HG03575 (cell line): ENCODE results near the gene KRTDAP.

Experiments
- ATAC-seq: cut with Tn5 transposase; IDR thresholded peaks from one replicate; pipeline ENCODE4 v1.9.1; 2021; ENCODE audit not compliant: unreplicated experiment, insufficient number of reproducible peaks, low FRiP score; ENCODE audit errors: extremely low read depth

Gene KRTDAP

GRCh38 chr19:35460608-35461007 lies 29.7 kb downstream of the KRTDAP start:
- no peak for ATAC-seq

DNA sequence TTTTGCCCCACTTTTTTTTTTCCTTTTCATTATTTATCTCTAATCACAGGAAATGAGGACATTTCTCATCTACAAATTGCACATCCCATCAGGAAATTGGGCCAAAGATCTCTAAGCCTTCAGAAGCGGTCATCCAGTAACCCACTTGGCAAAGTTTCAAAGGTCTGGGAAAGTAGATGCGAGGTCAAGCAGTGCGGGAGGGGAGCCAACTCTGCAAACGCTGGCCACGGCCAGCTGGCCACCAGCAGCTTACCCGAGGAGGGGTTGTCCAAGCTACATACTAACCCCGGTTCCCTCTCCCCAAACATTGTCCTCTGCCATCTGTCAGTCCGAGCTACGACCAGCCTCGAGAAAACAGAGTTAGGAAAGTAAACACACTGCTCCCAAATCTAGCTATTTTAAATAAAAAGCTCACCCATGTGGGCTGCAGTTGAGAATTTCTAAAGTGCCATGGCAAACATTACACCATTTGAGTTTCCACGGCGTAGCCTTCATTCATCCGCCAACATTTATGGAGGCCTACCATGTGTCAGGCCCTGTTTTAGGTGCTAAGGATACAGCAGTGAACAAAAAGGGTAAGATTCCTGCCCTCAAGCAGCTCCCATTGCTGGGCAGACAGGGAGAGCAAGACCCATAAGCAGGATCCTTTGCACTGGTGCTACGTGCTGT lies 30.7 kb downstream of the KRTDAP start:
- ATAC-seq = no peak

DNA sequence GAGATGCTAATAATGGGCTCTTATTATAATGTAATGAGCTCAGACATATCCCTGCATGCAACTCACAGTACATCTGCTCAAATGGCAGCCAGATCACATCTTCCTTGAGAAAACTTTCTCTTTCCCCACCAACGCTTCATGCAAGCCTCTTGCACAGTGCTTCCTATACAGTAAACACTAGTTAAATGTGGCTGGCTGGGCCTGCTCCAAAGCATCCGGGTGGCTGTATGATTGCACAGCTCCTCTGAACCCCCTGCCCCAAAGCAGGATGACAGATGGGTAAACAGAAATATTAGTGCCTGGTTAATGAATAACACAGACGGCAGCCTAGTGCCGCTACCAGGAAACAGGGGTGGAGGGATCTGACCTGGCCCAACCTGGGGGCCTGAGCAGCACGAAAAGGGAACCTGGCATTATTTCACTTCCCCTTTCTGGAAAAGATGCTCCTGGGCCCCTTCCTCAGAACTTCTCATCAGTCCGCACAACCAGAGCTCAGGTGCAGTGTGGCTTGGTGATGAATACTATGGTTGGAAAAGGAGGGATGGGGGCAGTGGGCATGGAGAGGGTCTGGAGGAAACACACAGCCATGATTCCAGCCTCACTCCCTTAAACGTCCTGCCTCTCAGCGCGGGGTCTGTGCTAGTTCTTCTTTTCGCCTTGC lies 31.4 kb downstream of the KRTDAP start:
- ATAC-seq = no peak

DNA sequence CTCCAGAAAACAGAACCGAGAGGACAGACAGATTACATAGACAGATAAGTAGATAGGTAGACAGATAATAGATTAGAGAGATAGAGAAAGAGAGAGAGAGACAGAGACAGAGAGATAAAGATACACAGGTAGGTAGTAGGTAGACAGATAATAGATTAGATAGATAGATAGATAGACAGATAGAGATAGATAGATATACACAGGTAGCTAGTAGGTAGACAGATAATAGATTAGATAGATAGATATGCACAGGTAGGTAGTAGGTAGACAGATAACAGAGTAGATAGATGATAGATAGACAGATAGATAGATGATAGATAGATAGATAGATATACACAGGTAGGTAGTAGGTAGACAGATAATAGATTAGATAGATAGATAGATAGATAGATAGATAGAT lies 32.1 kb downstream of the KRTDAP start:
- no peak for ATAC-seq

DNA sequence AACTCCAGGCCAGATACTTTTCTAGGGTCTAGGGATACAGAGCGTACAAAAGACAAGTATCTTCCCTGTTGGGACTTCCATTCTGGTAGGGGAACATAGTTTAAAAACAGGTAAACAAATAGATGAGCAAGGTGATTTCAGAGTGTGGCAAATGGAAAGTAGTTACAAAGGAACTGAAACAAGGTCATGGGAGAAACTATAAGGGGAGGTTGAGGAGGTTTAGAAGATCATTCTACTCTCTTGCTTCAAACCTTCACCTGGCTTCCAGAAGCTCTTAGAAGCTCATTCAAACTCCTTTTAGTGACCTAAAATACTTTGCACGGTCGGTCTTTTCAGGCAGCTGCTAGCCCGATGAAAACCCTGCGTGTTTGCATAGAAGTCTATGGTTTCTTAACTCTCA lies 33.1 kb downstream of the KRTDAP start:
- no peak for ATAC-seq

DNA sequence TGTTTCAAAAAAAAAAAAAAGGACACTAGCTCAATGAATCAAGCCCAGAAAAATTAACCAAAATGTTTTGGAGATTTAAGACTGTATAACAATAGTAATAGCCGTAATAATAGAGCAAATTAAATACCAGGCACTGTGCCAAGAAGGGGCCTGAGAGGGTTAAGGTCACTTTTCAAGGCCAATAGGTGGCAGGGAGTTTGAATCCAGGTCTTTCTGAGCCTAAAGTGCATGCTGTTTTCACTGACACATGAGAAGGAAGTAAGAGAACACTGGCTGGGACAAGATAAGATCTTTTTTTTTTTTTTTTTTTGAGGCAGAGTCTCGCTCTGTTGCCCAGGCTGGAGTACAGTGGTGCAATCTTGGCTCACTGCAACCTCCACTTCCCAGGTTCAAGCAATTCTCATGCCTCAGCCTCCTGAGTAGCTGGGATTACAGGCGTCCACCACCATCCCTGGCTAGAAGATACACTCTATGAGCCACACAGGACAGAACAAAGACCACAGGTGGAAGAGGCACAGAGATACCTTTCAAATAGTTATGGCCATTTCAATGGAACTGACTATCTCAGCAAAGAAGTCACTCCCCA lies 34.6 kb downstream of the KRTDAP start:
- no peak for ATAC-seq

DNA sequence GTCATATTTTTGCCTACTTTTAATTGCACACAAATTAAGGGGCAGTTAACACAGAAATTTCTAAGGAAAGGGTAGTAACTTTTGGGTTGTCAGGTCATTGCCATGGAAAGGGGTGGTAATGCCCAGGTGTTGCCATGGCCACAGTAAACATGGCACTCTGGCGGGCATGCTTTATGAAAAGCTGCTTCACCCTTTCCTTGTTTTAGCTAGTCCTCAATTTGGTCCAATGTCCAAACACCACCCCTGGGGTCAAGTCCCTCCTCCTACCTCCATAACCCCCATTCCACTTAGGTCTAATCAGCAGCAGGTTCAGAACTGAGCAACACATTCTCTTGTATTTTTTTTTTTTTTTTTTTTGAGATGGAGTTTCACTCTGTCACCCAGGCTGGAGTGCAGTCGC lies 35.6 kb downstream of the KRTDAP start:
- ATAC-seq = no peak

GRCh38 chr19:35451338-35452096 lies 38.7 kb downstream of the KRTDAP start:
- no peak for ATAC-seq

- no peak for ATAC-seq
Observed at GRCh38 chr19:35449359-35450043, 40.8 kb downstream of the KRTDAP start.

DNA sequence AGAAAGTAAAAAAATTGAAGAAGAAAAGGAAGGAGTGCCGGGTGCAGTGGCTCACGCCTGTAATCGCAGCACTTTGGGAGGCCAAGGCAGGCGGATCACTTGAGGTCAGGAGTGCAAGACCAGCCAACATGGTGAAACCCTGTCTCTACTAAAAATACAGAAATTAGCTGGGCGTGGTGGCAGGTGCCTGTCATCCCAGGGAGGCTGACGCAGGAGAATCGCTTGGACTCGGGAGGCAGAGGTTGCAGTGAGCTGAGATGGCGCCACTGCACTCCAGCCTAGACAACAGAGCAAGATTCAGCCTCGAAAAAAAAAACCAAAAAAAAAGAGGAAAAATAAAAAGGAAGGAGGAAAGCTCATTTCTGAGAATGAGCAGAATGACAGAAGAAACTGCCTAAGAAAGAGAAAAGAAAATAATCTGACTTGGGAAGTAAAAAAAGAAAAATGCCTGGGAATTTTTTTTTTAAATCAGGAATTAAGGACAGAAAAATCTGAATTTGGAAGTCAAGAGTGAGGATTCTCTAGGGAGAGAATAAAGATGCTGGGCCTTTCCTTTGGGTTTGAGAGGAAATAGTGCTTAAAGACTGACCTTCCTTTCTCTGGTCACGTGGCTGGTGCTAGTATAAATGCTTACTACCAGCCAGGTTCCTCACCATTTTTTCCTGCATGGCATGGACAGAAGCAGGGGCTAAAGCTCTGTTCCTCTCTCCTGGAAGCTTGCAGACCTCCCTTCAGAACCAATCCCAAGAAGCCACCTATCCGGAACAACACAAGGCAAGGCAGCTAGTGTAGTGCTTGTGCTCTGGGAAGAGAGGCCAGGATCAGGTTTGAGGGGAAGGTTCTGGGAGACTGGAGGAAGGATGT lies 42.4 kb downstream of the KRTDAP start, which contains the start of gene FFAR2:
TSS of gene FFAR2 (plus strand) at position 652 of the 864 bp plus-strand sequence. CDS start 1,458 bp downstream, outside the sequence.
- ATAC-seq = no peak

GRCh38 chr19:35445826-35446593 lies 44.3 kb downstream of the KRTDAP start:
- no peak for ATAC-seq

GRCh38 chr19:35444735-35445134 lies 45.5 kb downstream of the KRTDAP start:
- ATAC-seq = no peak

DNA sequence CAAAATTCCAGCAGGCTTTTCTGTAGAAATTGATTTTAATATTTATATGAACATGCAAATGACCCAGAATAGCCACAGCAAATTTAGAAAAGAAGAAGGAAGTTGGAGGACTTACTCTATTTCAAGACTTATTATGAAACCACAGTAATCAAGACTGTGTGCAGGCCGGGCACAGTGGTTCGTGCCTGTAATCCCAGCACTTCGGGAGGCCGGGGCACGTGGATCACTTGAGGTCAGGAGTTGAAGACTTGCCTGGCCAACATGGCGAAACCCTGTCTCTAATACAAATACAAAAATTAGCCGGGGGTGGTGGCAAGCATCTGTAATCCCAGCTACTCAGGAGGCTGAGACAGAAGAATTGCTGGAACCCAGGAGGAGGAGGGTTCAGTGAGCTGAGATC lies 48.2 kb downstream of the KRTDAP start:
- no peak for ATAC-seq

- ATAC-seq = no peak
Observed at GRCh38 chr19:35439921-35440320, 50.3 kb downstream of the KRTDAP start.

DNA sequence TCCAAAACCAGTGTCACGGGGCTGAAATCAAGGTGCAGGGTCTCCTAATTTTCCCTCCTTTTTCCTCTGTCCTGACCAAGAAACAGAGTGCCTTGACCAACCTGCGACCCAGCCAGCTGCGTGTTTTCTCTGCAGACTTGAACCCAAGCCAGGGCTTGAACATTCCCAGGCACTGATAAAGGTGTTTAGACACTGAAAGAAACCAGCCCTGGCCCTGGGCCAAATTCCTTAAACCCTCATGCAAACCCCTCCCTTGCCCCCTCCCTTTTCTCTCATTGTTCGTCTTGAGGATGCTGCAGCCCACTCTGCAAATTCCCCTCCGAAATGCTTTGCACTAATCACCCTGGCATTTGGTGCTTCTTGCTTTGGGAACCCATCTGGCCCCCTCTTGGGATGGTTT lies 51.7 kb downstream of the KRTDAP start:
- ATAC-seq = no peak

- ATAC-seq = no peak
Observed at GRCh38 chr19:35438096-35438495, 52.2 kb downstream of the KRTDAP start.

GRCh38 chr19:35437406-35437951 lies 52.8 kb downstream of the KRTDAP start:
- no peak for ATAC-seq
